IPS-20b (cell line): Measurements from ENCODE around the gene CFAP107.
"Not testable (repeated sequence)": the region's sequence is repeated elsewhere in the genome, so short reads cannot be mapped to it uniquely, and the experiment has no call there.

Source experiments
- H3K27ac ChIP-seq: one replicate; pipeline ENCODE4 v1.5.1; 2013; ENCODE audit warnings: low read length
- H3K27me3 ChIP-seq: 2 replicates; pipeline ENCODE4 v1.6.1; 2013; ENCODE audit warnings: mild to moderate bottlenecking, low read length, inconsistent platforms; ENCODE audit not compliant: insufficient read depth
- H3K36me3 ChIP-seq: 2 replicates; pipeline ENCODE4 v1.6.1; 2013; ENCODE audit warnings: low read depth, mild to moderate bottlenecking, inconsistent platforms, low read length, moderate library complexity; ENCODE audit not compliant: insufficient read depth
- H3K4me1 ChIP-seq: 2 replicates; pipeline ENCODE4 v1.6.1; 2013; ENCODE audit warnings: mild to moderate bottlenecking, control low read depth, inconsistent platforms, low read length, moderate library complexity; ENCODE audit not compliant: insufficient read depth
- H3K4me3 ChIP-seq: 2 replicates; pipeline ENCODE4 v1.5.1; 2013; ENCODE audit warnings: mild to moderate bottlenecking, low read length, inconsistent platforms
- H3K9ac ChIP-seq: 2 replicates; pipeline ENCODE4 v1.6.1; 2013; ENCODE audit warnings: low read depth, mild to moderate bottlenecking, inconsistent platforms, low read length, moderate library complexity
- H3K9me3 ChIP-seq: 2 replicates; pipeline ENCODE4 v1.6.1; 2013; ENCODE audit warnings: mild to moderate bottlenecking, low read depth, low read length, inconsistent platforms; ENCODE audit not compliant: insufficient read depth

The CFAP107 gene

DNA sequence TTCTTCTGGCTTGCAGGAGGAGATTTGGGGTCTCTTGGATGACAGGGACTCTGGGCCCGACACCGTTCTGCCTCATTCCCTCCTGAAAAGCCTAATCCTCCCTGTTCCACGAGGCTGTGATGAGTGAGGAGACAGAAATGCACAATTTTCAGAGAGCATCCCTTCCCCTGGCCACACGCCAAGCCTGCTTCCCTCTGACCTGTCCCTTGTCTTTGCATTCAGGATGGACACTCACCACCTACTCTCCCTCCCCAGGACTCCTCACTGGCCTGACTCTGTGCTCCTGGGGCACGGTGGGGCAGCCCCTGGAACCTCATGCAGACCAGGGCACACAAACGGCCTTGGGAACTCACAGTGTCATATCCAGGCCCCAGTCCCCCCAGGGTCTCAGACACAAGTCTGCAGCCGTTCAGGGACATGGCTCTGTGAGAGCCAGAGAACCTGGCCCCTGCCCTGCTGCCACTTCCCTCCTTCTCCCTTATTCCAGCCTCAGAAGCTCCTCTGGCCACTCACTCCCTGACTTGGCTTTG, 24.0 kb downstream of the CFAP107 start:
- Histone ChIP-seq H3K27ac (no peak overlapping the region), H3K27me3 (no peaks in the 10 kb centered on the region), H3K9me3 (no peaks in the 10 kb centered on the region), H3K36me3 (no peaks in the 10 kb centered on the region), H3K4me1 (no peaks in the 10 kb centered on the region), H3K4me3 (no peak overlapping the region), H3K9ac (no peak overlapping the region)

GRCh38 chr1:12770620-12771019, 24.6 kb downstream of the CFAP107 start:
- Histone ChIP-seq H3K36me3 (no peaks in the 10 kb centered on the region), H3K4me3 (no peak overlapping the region), H3K4me1 (no peaks in the 10 kb centered on the region), H3K27ac (no peak overlapping the region), H3K9me3 (no peaks in the 10 kb centered on the region), H3K27me3 (no peaks in the 10 kb centered on the region), H3K9ac (no peak overlapping the region)

- H3K4me3 ChIP-seq, result no peak overlapping the region
- no peaks in the 10 kb centered on the region for H3K27me3 ChIP-seq
- H3K9me3 ChIP-seq, result no peaks in the 10 kb centered on the region
- no peak overlapping the region for H3K9ac ChIP-seq
- H3K36me3 ChIP-seq, result no peaks in the 10 kb centered on the region
- no peak overlapping the region for H3K27ac ChIP-seq
- no peaks in the 10 kb centered on the region for H3K4me1 ChIP-seq
Observed at GRCh38 chr1:12771186-12771585, 25.2 kb downstream of the CFAP107 start.

DNA sequence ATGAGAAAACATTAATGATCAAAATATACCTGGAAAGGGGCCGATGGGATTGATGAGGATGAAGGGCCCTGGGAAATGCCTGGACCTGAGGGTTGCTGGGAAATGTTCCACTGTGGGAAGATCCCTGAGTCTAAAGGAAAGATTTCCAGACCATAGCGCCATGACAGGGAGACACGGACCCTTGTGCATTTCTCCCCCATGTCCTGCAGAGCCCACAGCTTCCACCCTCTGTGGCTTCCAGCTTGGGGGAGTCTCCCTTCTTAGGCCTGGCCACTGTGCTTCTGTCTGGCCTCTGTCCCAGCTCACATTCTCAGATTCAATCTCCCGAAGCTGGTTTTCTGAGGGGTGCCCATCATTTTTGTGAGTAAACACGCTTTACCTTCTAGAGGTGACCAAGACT, 26.5 kb downstream of the CFAP107 start:
- no peaks in the 10 kb centered on the region for H3K36me3 ChIP-seq
- no peaks in the 10 kb centered on the region for H3K27me3 ChIP-seq
- H3K9ac ChIP-seq, result no peak overlapping the region
- H3K27ac ChIP-seq, result no peak overlapping the region
- H3K4me1 ChIP-seq, result no peaks in the 10 kb centered on the region
- no peaks in the 10 kb centered on the region for H3K9me3 ChIP-seq
- no peak overlapping the region for H3K4me3 ChIP-seq

- H3K36me3 ChIP-seq, result no peaks in the 10 kb centered on the region
- H3K4me1 ChIP-seq, result no peaks in the 10 kb centered on the region
- H3K27me3 ChIP-seq, result no peaks in the 10 kb centered on the region
- no peak within 1 kb of the TSS for H3K4me3 ChIP-seq
- H3K9ac ChIP-seq, result no peak within 1 kb of the TSS
- no peaks in the 10 kb centered on the region for H3K9me3 ChIP-seq
- no peak within 1 kb of the TSS for H3K27ac ChIP-seq
Observed at GRCh38 chr1:12773438-12773837, 27.4 kb downstream of the CFAP107 start, which contains the start of gene PRAMEF12. Gene PRAMEF12 (plus strand): TSS chr1:12773738. CDS start chr1:12774868, 1,130 bp downstream.

- no peaks in the 10 kb centered on the region for H3K4me1 ChIP-seq
- H3K27ac ChIP-seq, result no peak overlapping the region
- H3K4me3 ChIP-seq, result no peak overlapping the region
- H3K36me3 ChIP-seq, result no peaks in the 10 kb centered on the region
- H3K27me3 ChIP-seq, result no peaks in the 10 kb centered on the region
- H3K9ac ChIP-seq, result no peak overlapping the region
- no peaks in the 10 kb centered on the region for H3K9me3 ChIP-seq
Observed at GRCh38 chr1:12774801-12775345, 28.9 kb downstream of the CFAP107 start.

GRCh38 chr1:12775443-12775842, 29.4 kb downstream of the CFAP107 start:
- H3K4me3 ChIP-seq, result no peak overlapping the region
- H3K9ac ChIP-seq, result no peak overlapping the region
- H3K4me1 ChIP-seq, result no peaks in the 10 kb centered on the region
- no peaks in the 10 kb centered on the region for H3K36me3 ChIP-seq
- H3K9me3 ChIP-seq, result no peaks in the 10 kb centered on the region
- H3K27me3 ChIP-seq, result no peaks in the 10 kb centered on the region
- H3K27ac ChIP-seq, result no peak overlapping the region

DNA sequence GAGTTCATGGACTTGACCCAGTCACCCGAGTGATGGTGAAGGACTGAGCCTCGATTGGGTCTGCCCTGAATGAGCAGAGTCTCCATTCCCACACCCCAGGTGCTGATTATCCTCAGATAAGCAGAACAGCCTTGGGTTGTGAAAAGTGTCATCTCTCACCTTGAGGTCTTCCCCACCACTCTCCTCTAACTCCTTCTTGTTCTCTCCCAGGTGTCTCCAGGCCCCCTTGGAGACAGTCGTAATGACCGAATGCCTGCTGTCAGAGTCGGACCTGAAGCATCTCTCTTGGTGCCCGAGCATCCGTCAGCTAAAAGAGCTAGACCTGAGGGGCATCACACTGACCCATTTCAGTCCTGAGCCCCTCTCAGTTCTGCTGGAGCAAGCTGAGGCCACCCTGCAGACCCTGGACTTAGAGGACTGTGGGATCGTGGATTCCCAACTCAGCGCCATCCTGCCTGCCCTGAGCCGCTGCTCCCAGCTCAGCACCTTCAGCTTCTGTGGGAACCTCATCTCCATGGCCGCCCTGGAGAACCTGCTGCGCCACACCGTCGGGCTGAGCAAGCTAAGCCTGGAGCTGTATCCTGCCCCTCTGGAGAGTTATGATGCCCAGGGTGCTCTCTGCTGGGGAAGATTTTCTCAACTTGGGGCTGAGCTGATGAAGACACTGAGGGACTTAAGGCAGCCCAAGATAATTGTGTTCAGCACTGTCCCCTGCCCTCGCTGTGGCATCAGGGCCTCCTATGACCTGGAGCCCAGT, 31.0 kb downstream of the CFAP107 start:
- no peaks in the 10 kb centered on the region for H3K36me3 ChIP-seq
- H3K4me3 ChIP-seq, result no peak overlapping the region
- H3K27ac ChIP-seq, result no peak overlapping the region
- no peaks in the 10 kb centered on the region for H3K27me3 ChIP-seq
- no peak overlapping the region for H3K9ac ChIP-seq
- no peaks in the 10 kb centered on the region for H3K9me3 ChIP-seq
- no peaks in the 10 kb centered on the region for H3K4me1 ChIP-seq

DNA sequence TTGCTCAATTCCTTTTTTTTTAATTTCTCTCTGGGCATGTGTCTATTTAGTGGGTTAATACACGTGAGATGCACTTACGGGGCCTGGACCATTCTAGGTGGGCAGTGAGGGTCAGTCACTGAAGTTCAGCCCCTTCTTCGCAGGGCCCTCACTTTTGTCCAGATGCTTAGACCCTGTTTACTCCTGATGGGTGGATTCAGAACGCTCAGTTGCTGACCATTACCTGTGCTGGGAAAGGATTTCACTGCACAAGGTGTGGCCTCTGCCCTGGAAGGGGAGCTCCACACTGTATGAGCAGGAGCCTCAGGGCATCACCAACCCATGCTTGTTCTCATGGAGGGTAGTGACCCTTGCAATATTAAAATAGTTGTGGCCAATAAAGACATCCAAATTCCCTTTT, 32.1 kb downstream of the CFAP107 start:
- Histone ChIP-seq H3K4me1 (no peaks in the 10 kb centered on the region), H3K27ac (no peak overlapping the region), H3K9me3 (no peaks in the 10 kb centered on the region)

GRCh38 chr1:12778907-12779306, 32.9 kb downstream of the CFAP107 start:
- H3K4me3 ChIP-seq, result no peak overlapping the region
- H3K36me3 ChIP-seq, result no peaks in the 10 kb centered on the region
- H3K4me1 ChIP-seq, result no peaks in the 10 kb centered on the region
- H3K9me3 ChIP-seq, result no peaks in the 10 kb centered on the region
- H3K9ac ChIP-seq, result no peak overlapping the region
- no peaks in the 10 kb centered on the region for H3K27me3 ChIP-seq
- H3K27ac ChIP-seq, result no peak overlapping the region

More for the DNA sequence above, 32.1 kb downstream of the CFAP107 start:
- Histone ChIP-seq H3K36me3 (no peaks in the 10 kb centered on the region), H3K9ac (no peak overlapping the region), H3K4me3 (no peak overlapping the region), H3K27me3 (no peaks in the 10 kb centered on the region)

GRCh38 chr1:12781488-12781887, 35.5 kb downstream of the CFAP107 start:
- not testable (repeated sequence) for H3K27ac ChIP-seq, H3K9ac ChIP-seq, H3K36me3 ChIP-seq, H3K4me3 ChIP-seq, H3K9me3 ChIP-seq, H3K27me3 ChIP-seq, H3K4me1 ChIP-seq

- H3K9ac ChIP-seq, H3K4me3 ChIP-seq, H3K27me3 ChIP-seq, H3K4me1 ChIP-seq, H3K27ac ChIP-seq, H3K36me3 ChIP-seq: not testable (repeated sequence)
- peaks cover 13% of the 10 kb centered on the region for H3K9me3 ChIP-seq
Observed at GRCh38 chr1:12783783-12784182, 37.8 kb downstream of the CFAP107 start.
